SK-N-SH (cell line): ENCODE data around the gene SNW1. TPM values are rescaled to one million over a fixed set of nuclear protein-coding genes. Genes with fewer than 3 reads are reported as not detected.

ENCODE experiments used
- CTCF ChIA-PET: fragments of 300-600, 350-600 bp; formaldehyde crosslinking; extraction: SDS; loops from one replicate; lab custom pipeline; 2021; lab: Yijun Ruan, JAX
- POLR2A ChIA-PET: fragments of 350-600 bp; sonication (Branson Sonifier 250); formaldehyde crosslinking; extraction: SDS; loops from one replicate; lab custom pipeline; 2020; ENCODE audit warnings: antibody characterized with exemption, inconsistent platforms; lab: Yijun Ruan, JAX
- DNase-seq: peaks from one replicate; pipeline ENCODE4 v3.0.0; 2012
- H2AFZ ChIP-seq: fragments of 200-600 bp; sonication (generic); 2 replicates; pipeline ENCODE4 v1.8.1; 2016; ENCODE audit warnings: antibody characterized with exemption, mild to moderate bottlenecking, low read depth
- H3F3A ChIP-seq: fragments of 200-600 bp; sonication (generic); replicated peaks from 2 replicates; pipeline ENCODE3; 2016; ENCODE audit warnings: antibody characterized with exemption, mild to moderate bottlenecking; ENCODE audit not compliant: insufficient read depth
- H3K27ac ChIP-seq, 2 experiments: fragments of 200-500 bp in 1 of 2; fragments of 200-600 bp in 1 of 2; sonication (Bioruptor generic) in 1 of 2; sonication (generic), shearing (Covaris generic) in 1 of 2; 2 replicates each; pipeline versions ENCODE4 v1.5.1 to v1.6.1; 2014 to 2016; ENCODE audit warnings: low read depth in 2 of 2, inconsistent platforms in 1 of 2, low read length in 1 of 2, mild to moderate bottlenecking in 1 of 2, mixed read lengths in 1 of 2
- H3K27me3 ChIP-seq: fragments of 200-600 bp; sonication (generic), shearing (Covaris generic); 2 replicates; pipeline ENCODE4 v1.6.1; 2016; ENCODE audit warnings: mixed run types; ENCODE audit not compliant: insufficient read depth
- H3K36me3 ChIP-seq, 2 experiments: fragments of 200-500 bp in 1 of 2; fragments of 200-600 bp in 1 of 2; sonication (Bioruptor generic) in 1 of 2; sonication (generic) in 1 of 2; replicated peaks in 1 of 2; 2 replicates each; pipeline versions ENCODE3 to v1.5.1; 2014 to 2016; ENCODE audit warnings: low read length in 1 of 2, mild to moderate bottlenecking in 1 of 2; ENCODE audit not compliant: insufficient read depth in 2 of 2, control insufficient read depth in 1 of 2
- H3K4me1 ChIP-seq, 2 experiments: fragments of 200-500 bp in 1 of 2; fragments of 200-600 bp in 1 of 2; sonication (Bioruptor generic) in 1 of 2; sonication (generic), shearing (Covaris generic) in 1 of 2; 2 replicates each; pipeline versions ENCODE4 v1.5.1 to v1.6.1; 2014 to 2016; ENCODE audit warnings: low read depth in 1 of 2, low read length in 1 of 2, mixed run types in 1 of 2; ENCODE audit not compliant: insufficient read depth in 2 of 2, control insufficient read depth in 1 of 2
- H3K4me2 ChIP-seq: fragments of 200-600 bp; sonication (generic), shearing (Covaris generic); 2 replicates; pipeline ENCODE4 v1.6.1; 2017; ENCODE audit warnings: mixed run types
- H3K4me3 ChIP-seq, 2 experiments: fragments of 200-500 bp in 1 of 2; fragments of 200-600 bp in 1 of 2; sonication (Bioruptor generic) in 1 of 2; sonication (generic), shearing (Covaris generic) in 1 of 2; 2 replicates each; pipeline versions ENCODE4 v1.5.1 to v1.8.1; 2014 to 2016; ENCODE audit warnings: low read depth in 2 of 2, inconsistent platforms in 1 of 2, low read length in 1 of 2, mild to moderate bottlenecking in 1 of 2, mixed read lengths in 1 of 2, moderate library complexity in 1 of 2
- H3K79me2 ChIP-seq: fragments of 200-600 bp; sonication (generic); 2 replicates; pipeline ENCODE4 v1.8.1; 2017; ENCODE audit warnings: mild to moderate bottlenecking; ENCODE audit not compliant: insufficient read depth
- H3K9ac ChIP-seq: fragments of 200-600 bp; sonication (generic); 2 replicates; pipeline ENCODE4 v1.6.1; 2017; ENCODE audit warnings: mixed run types
- H3K9me2 ChIP-seq: fragments of 200-600 bp; sonication (generic); 2 replicates; pipeline ENCODE4 v1.6.1; 2017; ENCODE audit warnings: mixed run types
- H3K9me3 ChIP-seq: fragments of 200-600 bp; sonication (generic); 2 replicates; pipeline ENCODE4 v1.6.1; 2017; ENCODE audit warnings: mixed run types, mild to moderate bottlenecking, moderate library complexity
- H4K20me1 ChIP-seq: fragments of 200-600 bp; sonication (generic); 2 replicates; pipeline ENCODE4 v1.6.1; 2017; ENCODE audit warnings: mild to moderate bottlenecking, mixed run types; ENCODE audit not compliant: insufficient read depth
- CHD2 ChIP-seq: fragments of 150-350 bp; IDR thresholded peaks from 2 replicates; pipeline ENCODE4 v1.6.1; 2018; ENCODE audit warnings: low read length; ENCODE audit not compliant: partially characterized antibody
- CTCF ChIP-seq: fragments of 200-600 bp; sonication (generic); IDR thresholded peaks from 2 replicates; pipeline ENCODE4 v1.6.1; 2017; ENCODE audit warnings: antibody characterized with exemption, mild to moderate bottlenecking, moderate library complexity
- ELF1 ChIP-seq: IDR thresholded peaks from 2 replicates; pipeline ENCODE4 v1.4.0; 2012
- EZH2phosphoT487 ChIP-seq: fragments of 200-600 bp; sonication (generic); IDR thresholded peaks from 2 replicates; pipeline ENCODE4 v1.6.1; 2017; ENCODE audit warnings: low read depth, mixed run types, mild to moderate bottlenecking, antibody characterized with exemption, moderate library complexity, borderline replicate concordance
- FOSL2 ChIP-seq: IDR thresholded peaks from 2 replicates; pipeline ENCODE4 v1.4.0; 2012; ENCODE audit warnings: low read depth, mild to moderate bottlenecking, moderate library complexity, borderline replicate concordance
- FOXM1 ChIP-seq: IDR thresholded peaks from 2 replicates; pipeline ENCODE4 v1.4.0; 2012; ENCODE audit warnings: low read depth, mild to moderate bottlenecking
- JUND ChIP-seq: IDR thresholded peaks from 2 replicates; pipeline ENCODE4 v1.4.0; 2012
- MAX ChIP-seq: IDR thresholded peaks from 2 replicates; pipeline ENCODE4 v1.4.0; 2012; ENCODE audit warnings: low read depth
- MEF2A ChIP-seq: IDR thresholded peaks from 2 replicates; pipeline ENCODE4 v1.4.0; 2012; ENCODE audit warnings: low read depth, borderline replicate concordance
- MXI1 ChIP-seq: IDR thresholded peaks from 2 replicates; pipeline ENCODE4 v1.6.1; 2012; ENCODE audit warnings: mild to moderate bottlenecking, low read depth, low read length, improper control_type of control experiment
- NFIC ChIP-seq: IDR thresholded peaks from 2 replicates; pipeline ENCODE4 v1.4.0; 2012; ENCODE audit warnings: borderline replicate concordance
- PBX3 ChIP-seq: IDR thresholded peaks from 2 replicates; pipeline ENCODE4; 2012
- POLR2AphosphoS5 ChIP-seq: IDR thresholded peaks from 2 replicates; pipeline ENCODE4 v1.6.1; 2012; ENCODE audit warnings: low read depth, low read length
- RAD21 ChIP-seq: IDR thresholded peaks from 2 replicates; pipeline ENCODE4 v1.6.1; 2012; ENCODE audit warnings: mild to moderate bottlenecking, low read length
- RCOR1 ChIP-seq: fragments of 150-350 bp; IDR thresholded peaks from 2 replicates; pipeline ENCODE4 v1.6.1; 2017; ENCODE audit warnings: antibody characterized with exemption, low read length
- REST ChIP-seq: IDR thresholded peaks from 2 replicates; pipeline ENCODE4 v1.6.1; 2012; ENCODE audit warnings: mild to moderate bottlenecking, low read depth, low read length, moderate library complexity
- RXRA ChIP-seq: IDR thresholded peaks from 2 replicates; pipeline ENCODE4 v1.4.0; 2012; ENCODE audit warnings: low read depth, mild to moderate bottlenecking, borderline replicate concordance
- SMC3 ChIP-seq: IDR thresholded peaks from 2 replicates; pipeline ENCODE4 v1.6.1; 2012; ENCODE audit warnings: low read depth, low read length, improper control_type of control experiment
- TCF12 ChIP-seq: IDR thresholded peaks from 2 replicates; pipeline ENCODE4 v1.4.0; 2012
- TEAD4 ChIP-seq: IDR thresholded peaks from 2 replicates; pipeline ENCODE4 v1.4.0; 2012; ENCODE audit warnings: mild to moderate bottlenecking, borderline replicate concordance; ENCODE audit not compliant: insufficient read depth
- YY1 ChIP-seq: IDR thresholded peaks from 2 replicates; pipeline ENCODE4 v1.4.0; 2012; ENCODE audit warnings: low read depth, mild to moderate bottlenecking
- WGBS: methylation state at CpG from one replicate; pipeline ENCODE4 v1.1.6; 2017; ENCODE audit warnings: low lambda C conversion rate; 5-methylcytosine and 5-hydroxymethylcytosine counted together
- polyA plus RNA-seq, 3 experiments: library from polyadenylated mRNA; depleted of rRNA; stranded (reverse); fragments of >200 nt; gene quantifications; 2 replicates each; pipeline ENCODE4 v1.2.3, GENCODE V29; 2012

SNW1 gene
- polyA plus RNA-seq, 1 of the 3 experiments (the other 2 are of a cell fraction) = 30.2 TPM

GRCh38 chr14:77714926-77715325 is 46.0 kb downstream of the SNW1 start:
- H3K27ac ChIP-seq = no peak overlapping the region
- no peaks in the 10 kb centered on the region for H3K9me2 ChIP-seq
- peaks cover 7% of the 10 kb centered on the region; the same call in 1 of the 2 replicates for H4K20me1 ChIP-seq
- H3K4me2 ChIP-seq = no peak overlapping the region
- ChIA-PET CTCF (no interaction called here), POLR2A (no interaction called here)
- no peak overlapping the region for H3K9ac ChIP-seq
- H3K4me3 ChIP-seq = no peak overlapping the region
- H3K36me3 ChIP-seq = peaks cover 56 to 65% of the 10 kb centered on the region in 2 experiments
- no peaks in the 10 kb centered on the region for H3K9me3 ChIP-seq
- peaks cover 50% of the 10 kb centered on the region for H3K79me2 ChIP-seq
- 0 out of 2 replicates have a peak, but pooled peaks have one; percentile 20 for TF ChIP-seq POLR2AphosphoS5
- no peak for TF ChIP-seq FOXM1
- WGBS = 98% methylated on average over 6 of the region's 6 CpGs
- no peak for DNase-seq
- peaks cover 26% of the 10 kb centered on the region for H3F3A ChIP-seq
- H3K4me1 ChIP-seq = peaks cover 1 to 3% of the 10 kb centered on the region in 2 experiments; a peak in 2 of 4 replicates
- no peak overlapping the region for H2AFZ ChIP-seq
- H3K27me3 ChIP-seq = no peaks in the 10 kb centered on the region

- peaks cover 15% of the 10 kb centered on the region for H3F3A ChIP-seq
- no peak for DNase-seq
- H3K4me2 ChIP-seq = no peak overlapping the region
- H3K79me2 ChIP-seq = peaks cover 95% of the 10 kb centered on the region
- POLR2A ChIA-PET = no interaction called here
- no peak overlapping the region for H2AFZ ChIP-seq
- peaks cover 37 to 42% of the 10 kb centered on the region in 2 experiments for H3K36me3 ChIP-seq
- no peaks in the 10 kb centered on the region for H3K27me3 ChIP-seq
- no peak overlapping the region for H3K9ac ChIP-seq
- 35% methylated on average over 2 of the region's 2 CpGs for WGBS
- CTCF ChIA-PET = no interaction called here
- no peak overlapping the region for H3K27ac ChIP-seq
- no peaks in the 10 kb centered on the region for H3K9me3 ChIP-seq
- H3K9me2 ChIP-seq = no peaks in the 10 kb centered on the region
- H4K20me1 ChIP-seq = peaks cover 13% of the 10 kb centered on the region; the same call in 1 of the 2 replicates
- H3K4me3 ChIP-seq = no peak overlapping the region
- peaks cover 17 to 19% of the 10 kb centered on the region in 2 experiments; a peak in 3 of 4 replicates for H3K4me1 ChIP-seq
- no peak for TF ChIP-seq JUND
- no peak for TF ChIP-seq CTCF
- no peak for TF ChIP-seq EZH2phosphoT487
- no peak for TF ChIP-seq ELF1
- no peak for TF ChIP-seq MAX
- TF ChIP-seq FOSL2 = no peak
- no peak for TF ChIP-seq PBX3
- no peak for TF ChIP-seq RAD21
- no peak for TF ChIP-seq TCF12
- no peak for TF ChIP-seq RXRA
- TF ChIP-seq MEF2A = no peak
- TF ChIP-seq YY1 = no peak
- no peak for TF ChIP-seq TEAD4
- TF ChIP-seq SMC3 = no peak
- TF ChIP-seq MXI1 = no peak
- TF ChIP-seq RCOR1 = no peak
- TF ChIP-seq REST = no peak
- TF ChIP-seq CHD2 = no peak
- TF ChIP-seq FOXM1 = no peak
- TF ChIP-seq NFIC = no peak
Observed at GRCh38 chr14:77710364-77710763, 50.6 kb downstream of the SNW1 start.
